Activated CD8-positive, alpha-beta memory T cell treated with anti-CD3 and anti-CD28 coated beads for 1 hour (primary cell): ENCODE data around the gene LAG3.

Source experiments
- DNase-seq, 2 donors: peaks; one replicate each; pipeline ENCODE4 v3.0.0-alpha.2; 2020; ENCODE audit warnings: low read depth in 1 of 2; ENCODE audit errors: extremely low read depth in 1 of 2

LAG3 gene

GRCh38 chr12:6821591-6822425 is 49.5 kb downstream of the LAG3 start, which contains the start of gene GPR162:
GPR162 (plus strand) TSS chr12:6821821; CDS start chr12:6823899, 2,078 bp downstream.
- no peak for DNase-seq

GRCh38 chr12:6822426-6823135 is 50.3 kb downstream of the LAG3 start:
- DNase-seq, result no peak

GRCh38 chr12:6823182-6824084 is 51.1 kb downstream of the LAG3 start:
- DNase-seq, result no peak

- DNase-seq, result no peak
Measured at GRCh38 chr12:6824085-6824775, 51.9 kb downstream of the LAG3 start.

- no peak for DNase-seq
Measured at GRCh38 chr12:6824901-6825381, 52.6 kb downstream of the LAG3 start.

GRCh38 chr12:6825398-6826124 is 53.2 kb downstream of the LAG3 start:
- DNase-seq, result peak; percentile 43 to 65

GRCh38 chr12:6826125-6826733 is 53.9 kb downstream of the LAG3 start:
- DNase-seq, result no peak

- DNase-seq, result no peak
Measured at GRCh38 chr12:6826734-6827436, 54.6 kb downstream of the LAG3 start.

- DNase-seq, result no peak
Measured at GRCh38 chr12:6827437-6827911, 55.2 kb downstream of the LAG3 start.
